Hepatocyte (in vitro differentiated cells): Measurements from ENCODE around the gene MSH3. TPM values are rescaled to one million over a fixed set of nuclear protein-coding genes. Genes with fewer than 3 reads are reported as not detected.

ENCODE experiments used
- DNase-seq: peaks from one replicate; pipeline ENCODE4 v3.0.0-alpha.2; 2016; ENCODE audit warnings: low spot score
- H2AFZ ChIP-seq: fragments of 200-600 bp; sonication (generic); 2 replicates; pipeline ENCODE4 v1.6.0; 2016; ENCODE audit warnings: antibody characterized with exemption, mild to moderate bottlenecking
- H3K27ac ChIP-seq: fragments of 200-600 bp; sonication (generic); 2 replicates; pipeline ENCODE4 v1.5.1; 2016; ENCODE audit warnings: mild to moderate bottlenecking
- H3K27me3 ChIP-seq: fragments of 200-600 bp; sonication (generic); 2 replicates; pipeline ENCODE4 v1.6.1; 2016
- H3K36me3 ChIP-seq: fragments of 200-600 bp; sonication (generic); replicated peaks from 2 replicates; pipeline ENCODE4 v1.5.1; 2016; ENCODE audit warnings: low read depth; ENCODE audit not compliant: insufficient read depth
- H3K4me1 ChIP-seq: fragments of 200-600 bp; sonication (generic); 2 replicates; pipeline ENCODE4 v1.5.1; 2016; ENCODE audit warnings: mild to moderate bottlenecking, moderate library complexity; ENCODE audit not compliant: insufficient read depth
- H3K4me2 ChIP-seq: fragments of 200-600 bp; sonication (generic); 2 replicates; pipeline ENCODE4 v1.6.0; 2016
- H3K4me3 ChIP-seq: fragments of 200-600 bp; sonication (generic); 2 replicates; pipeline ENCODE4 v1.5.1; 2016; ENCODE audit warnings: mild to moderate bottlenecking
- H3K79me2 ChIP-seq: fragments of 200-600 bp; sonication (generic); 2 replicates; pipeline ENCODE4 v1.6.0; 2017; ENCODE audit warnings: mild to moderate bottlenecking
- H3K9me2 ChIP-seq: fragments of 200-600 bp; sonication (generic); replicated peaks from 2 replicates; pipeline ENCODE4 v1.6.0; 2017; ENCODE audit warnings: mild to moderate bottlenecking; ENCODE audit not compliant: insufficient read depth
- H3K9me3 ChIP-seq: fragments of 200-600 bp; sonication (generic); 2 replicates; pipeline ENCODE4 v1.5.1; 2016; ENCODE audit warnings: low read depth, mild to moderate bottlenecking
- H4K20me1 ChIP-seq: fragments of 200-600 bp; sonication (generic); 2 replicates; pipeline ENCODE4 v1.6.0; 2016; ENCODE audit warnings: mild to moderate bottlenecking; ENCODE audit not compliant: insufficient read depth, poor library complexity, severe bottlenecking
- EZH2 ChIP-seq: fragments of 200-600 bp; sonication (generic); IDR thresholded peaks from 2 replicates; pipeline ENCODE4 v1.6.1; 2016; ENCODE audit warnings: antibody characterized with exemption, mild to moderate bottlenecking, borderline replicate concordance
- EZH2phosphoT487 ChIP-seq: fragments of 200-600 bp; sonication (generic); IDR thresholded peaks from one replicate; pipeline ENCODE4 v1.6.1; 2018; ENCODE audit warnings: antibody characterized with exemption, mild to moderate bottlenecking, low read depth, moderate library complexity; ENCODE audit not compliant: unreplicated experiment, severe bottlenecking
- WGBS: methylation state at CpG from one replicate; pipeline ENCODE4 v1.1.6; 2016; ENCODE audit warnings: low lambda C conversion rate; ENCODE audit errors: missing lambda C conversion rate; 5-methylcytosine and 5-hydroxymethylcytosine counted together
- polyA plus RNA-seq: library from polyadenylated mRNA; unstranded; fragments of >200 nt; fragmentation: Nextera tagmentation; extraction: Ambion mirVana; gene quantifications from 2 replicates; pipeline ENCODE4 v1.2.1, GENCODE V29; 2016
- total RNA-seq: library from RNA; depleted of rRNA; stranded (reverse); fragments of >200 nt; gene quantifications from 2 replicates; pipeline ENCODE4 v1.2.3, GENCODE V29; 2014
- TF ChIP-seq, protein P1 (sequence below): fragments of 200-600 bp; sonication (generic); IDR thresholded peaks from 2 replicates; pipeline ENCODE4 v1.5.1; 2016; ENCODE audit warnings: antibody characterized with exemption, mild to moderate bottlenecking; ENCODE audit not compliant: poor library complexity

The MSH3 gene
- total and polyA plus RNA-seq, 2 experiments from 2014 or later, result 8.1 to 13.2 TPM

DNA sequence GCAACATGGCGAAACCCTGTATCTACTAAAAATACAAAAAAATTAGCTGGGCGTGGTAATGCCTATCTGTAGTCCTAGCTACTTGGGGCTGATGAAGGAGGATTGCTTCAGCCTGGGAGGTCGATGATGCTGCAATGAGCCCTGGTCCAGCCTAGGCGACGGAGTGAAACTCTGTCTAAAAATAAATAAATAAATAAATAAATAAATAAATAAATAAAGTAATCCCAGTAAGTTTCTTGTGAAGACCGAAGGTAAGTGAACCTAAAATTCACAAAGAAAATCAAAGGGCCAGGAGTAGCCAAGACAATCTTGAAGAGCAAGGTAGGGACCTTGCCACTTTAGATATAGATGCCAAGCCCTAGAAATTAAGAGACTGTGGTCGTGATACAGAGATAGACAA lies 68.5 kb downstream of the MSH3 start:
- H3K4me2 ChIP-seq, result no peak overlapping the region
- TF ChIP-seq, protein P1, sequence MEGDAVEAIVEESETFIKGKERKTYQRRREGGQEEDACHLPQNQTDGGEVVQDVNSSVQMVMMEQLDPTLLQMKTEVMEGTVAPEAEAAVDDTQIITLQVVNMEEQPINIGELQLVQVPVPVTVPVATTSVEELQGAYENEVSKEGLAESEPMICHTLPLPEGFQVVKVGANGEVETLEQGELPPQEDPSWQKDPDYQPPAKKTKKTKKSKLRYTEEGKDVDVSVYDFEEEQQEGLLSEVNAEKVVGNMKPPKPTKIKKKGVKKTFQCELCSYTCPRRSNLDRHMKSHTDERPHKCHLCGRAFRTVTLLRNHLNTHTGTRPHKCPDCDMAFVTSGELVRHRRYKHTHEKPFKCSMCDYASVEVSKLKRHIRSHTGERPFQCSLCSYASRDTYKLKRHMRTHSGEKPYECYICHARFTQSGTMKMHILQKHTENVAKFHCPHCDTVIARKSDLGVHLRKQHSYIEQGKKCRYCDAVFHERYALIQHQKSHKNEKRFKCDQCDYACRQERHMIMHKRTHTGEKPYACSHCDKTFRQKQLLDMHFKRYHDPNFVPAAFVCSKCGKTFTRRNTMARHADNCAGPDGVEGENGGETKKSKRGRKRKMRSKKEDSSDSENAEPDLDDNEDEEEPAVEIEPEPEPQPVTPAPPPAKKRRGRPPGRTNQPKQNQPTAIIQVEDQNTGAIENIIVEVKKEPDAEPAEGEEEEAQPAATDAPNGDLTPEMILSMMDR, result no peak
- TF ChIP-seq EZH2phosphoT487 (no peak), EZH2 (no peak)
- H3K9me2 ChIP-seq, result no peaks in the 10 kb centered on the region
- no peaks in the 10 kb centered on the region for H3K27me3 ChIP-seq
- no peaks in the 10 kb centered on the region for H3K4me1 ChIP-seq
- 97% methylated on average over 7 of the region's 7 CpGs for WGBS
- no peak overlapping the region for H3K27ac ChIP-seq
- H2AFZ ChIP-seq, result no peak overlapping the region
- no peak overlapping the region for H3K4me3 ChIP-seq
- no peaks in the 10 kb centered on the region for H3K36me3 ChIP-seq
- no peaks in the 10 kb centered on the region for H3K79me2 ChIP-seq
- H3K9me3 ChIP-seq, result peaks cover 6% of the 10 kb centered on the region
- DNase-seq, result no peak
- H4K20me1 ChIP-seq, result no peaks in the 10 kb centered on the region

DNA sequence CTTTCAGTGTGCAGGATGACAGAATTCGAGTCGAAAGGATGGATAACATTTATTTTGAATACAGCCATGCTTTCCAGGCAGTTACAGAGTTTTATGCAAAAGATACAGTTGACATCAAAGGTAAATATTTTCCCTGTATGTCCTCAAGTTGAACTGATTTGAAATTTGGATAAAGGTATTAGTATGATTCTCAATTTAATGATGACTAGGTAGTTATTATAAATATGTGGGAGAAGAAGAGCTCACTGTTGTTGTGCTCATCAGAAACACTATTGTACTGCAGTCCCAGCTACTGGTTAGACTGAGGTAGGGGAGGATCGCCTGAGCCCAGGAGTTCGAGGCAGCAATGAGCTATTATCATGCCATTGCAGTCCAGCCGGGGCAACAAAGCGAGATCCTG lies 71.0 kb downstream of the MSH3 start:
- Histone ChIP-seq H3K9me2 (no peaks in the 10 kb centered on the region), H3K36me3 (no peaks in the 10 kb centered on the region), H3K4me3 (no peak overlapping the region), H3K27ac (no peak overlapping the region), H4K20me1 (no peaks in the 10 kb centered on the region), H3K79me2 (no peaks in the 10 kb centered on the region), H2AFZ (no peak overlapping the region), H3K9me3 (peaks cover under 1% of the 10 kb centered on the region), H3K27me3 (no peaks in the 10 kb centered on the region), H3K4me2 (no peak overlapping the region), H3K4me1 (no peaks in the 10 kb centered on the region)
- TF ChIP-seq, protein P1, result no peak
- TF ChIP-seq EZH2 (no peak), EZH2phosphoT487 (no peak)
- 94% methylated on average over 6 of the region's 6 CpGs for WGBS
- no peak for DNase-seq

DNA sequence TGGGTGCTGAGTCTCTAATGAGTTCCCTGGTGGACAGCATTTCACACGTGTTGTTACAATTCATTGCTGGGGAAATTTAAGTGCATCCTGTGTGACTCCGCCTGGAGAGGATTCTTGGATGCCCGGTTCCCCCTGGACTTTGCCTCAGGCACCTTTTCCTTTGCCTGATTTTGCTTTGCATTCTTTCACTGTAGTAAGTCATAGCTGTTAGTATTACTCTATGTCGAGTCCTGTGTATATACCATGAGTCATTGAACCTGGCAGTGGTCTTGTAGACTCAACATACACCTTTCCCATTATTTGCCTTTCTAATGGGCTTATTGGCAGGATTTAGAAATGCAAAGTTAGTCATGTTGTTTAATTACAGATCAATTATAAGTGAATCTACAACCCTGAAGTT lies 82.3 kb downstream of the MSH3 start:
- Histone ChIP-seq H4K20me1 (no peaks in the 10 kb centered on the region), H3K79me2 (no peaks in the 10 kb centered on the region), H3K9me2 (no peaks in the 10 kb centered on the region), H3K27ac (no peak overlapping the region), H3K4me2 (no peak overlapping the region), H3K4me1 (no peaks in the 10 kb centered on the region), H3K36me3 (no peaks in the 10 kb centered on the region), H3K27me3 (no peaks in the 10 kb centered on the region), H2AFZ (no peak overlapping the region), H3K9me3 (no peaks in the 10 kb centered on the region), H3K4me3 (no peak overlapping the region)
- DNase-seq, result no peak
- 71% methylated on average over 4 of the region's 4 CpGs for WGBS
- TF ChIP-seq EZH2, result no peak
- TF ChIP-seq, protein P1, result no peak
- TF ChIP-seq EZH2phosphoT487, result no peak

DNA sequence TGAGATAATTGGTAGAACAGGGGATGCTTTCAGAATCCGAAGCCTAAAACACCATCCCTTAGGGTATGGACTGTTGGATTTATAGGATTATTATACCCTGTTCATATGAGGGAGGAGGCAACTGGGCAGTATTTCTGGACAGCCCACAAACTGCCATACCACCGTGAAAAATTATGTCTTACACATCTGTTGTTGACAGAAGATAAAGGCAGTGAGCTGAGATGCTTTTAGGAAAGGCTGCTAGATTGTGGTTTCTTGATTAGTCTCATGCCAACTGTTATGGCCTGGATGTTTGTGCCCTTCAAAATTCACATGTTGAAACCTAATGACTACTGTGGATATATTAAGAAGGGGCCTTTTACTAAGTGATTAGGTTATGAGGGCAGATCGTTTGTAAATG lies 84.0 kb downstream of the MSH3 start:
- no peak overlapping the region for H3K27ac ChIP-seq
- no peak overlapping the region for H3K4me2 ChIP-seq
- WGBS, result 77% methylated on average over 3 of the region's 3 CpGs
- DNase-seq, result no peak
- no peaks in the 10 kb centered on the region for H3K79me2 ChIP-seq
- H2AFZ ChIP-seq, result no peak overlapping the region
- H3K9me3 ChIP-seq, result no peaks in the 10 kb centered on the region
- no peak overlapping the region for H3K4me3 ChIP-seq
- no peaks in the 10 kb centered on the region for H3K36me3 ChIP-seq
- H3K9me2 ChIP-seq, result no peaks in the 10 kb centered on the region
- no peaks in the 10 kb centered on the region for H3K4me1 ChIP-seq
- H4K20me1 ChIP-seq, result no peaks in the 10 kb centered on the region
- no peaks in the 10 kb centered on the region for H3K27me3 ChIP-seq
- TF ChIP-seq EZH2 (no peak), EZH2phosphoT487 (no peak)
- TF ChIP-seq, protein P1, result no peak
